Keratinocyte (primary cell): ENCODE data around the gene BABAM2. TPM values are rescaled to one million over a fixed set of nuclear protein-coding genes. Genes with fewer than 3 reads are reported as not detected.

ENCODE experiments used
- DNase-seq: peaks from one replicate; pipeline ENCODE4 v3.0.0-alpha.2; 2011; ENCODE audit warnings: low read depth, missing footprints, low spot score
- FAIRE-seq: peaks from 2 replicates; lab custom pipeline; 2011; peaks lifted over from hg19 to GRCh38; lab: Jason Lieb, UNC
- H2AFZ ChIP-seq: 2 replicates; pipeline ENCODE4 v1.6.0; 2012; ENCODE audit warnings: low read length, control low read depth, inconsistent platforms; ENCODE audit not compliant: control insufficient read depth
- H3K27ac ChIP-seq: 2 replicates; pipeline ENCODE4 v1.5.1; 2011; ENCODE audit warnings: low read length; ENCODE audit not compliant: control insufficient read depth, insufficient read depth
- H3K27me3 ChIP-seq: 3 replicates; pipeline ENCODE4 v1.6.0; 2011; ENCODE audit warnings: low read length; ENCODE audit not compliant: control insufficient read depth, insufficient read depth; ENCODE audit errors: extremely low read depth
- H3K36me3 ChIP-seq, 2 experiments: 2 replicates in 1 of 2; 3 replicates in 1 of 2; pipeline ENCODE4 v1.5.1; 2011; ENCODE audit warnings: low read length in 2 of 2, mild to moderate bottlenecking in 1 of 2; ENCODE audit not compliant: control insufficient read depth in 2 of 2, insufficient read depth in 2 of 2; ENCODE audit errors: extremely low read depth in 1 of 2
- H3K4me1 ChIP-seq: 3 replicates; pipeline ENCODE4 v1.5.1; 2011; ENCODE audit warnings: low read length; ENCODE audit not compliant: control insufficient read depth, insufficient read depth; ENCODE audit errors: extremely low read depth
- H3K4me2 ChIP-seq: 3 replicates; pipeline ENCODE4 v1.6.0; 2011; ENCODE audit warnings: low read depth, low read length; ENCODE audit not compliant: control insufficient read depth, insufficient read depth; ENCODE audit errors: extremely low read depth
- H3K4me3 ChIP-seq, 3 experiments: fragments of 200-600 bp in 1 of 3; sonication (generic) in 1 of 3; 2 replicates in 2 of 3; 3 replicates in 1 of 3; pipeline ENCODE4 v1.5.1; 2011 to 2016; ENCODE audit warnings: low read length in 3 of 3, mild to moderate bottlenecking in 3 of 3, control low read depth in 2 of 3, inconsistent platforms in 1 of 3, low read depth in 1 of 3, mixed read lengths in 1 of 3, mixed run types in 1 of 3, moderate library complexity in 1 of 3; ENCODE audit not compliant: control insufficient read depth in 2 of 3, insufficient read depth in 2 of 3; ENCODE audit errors: extremely low read depth in 1 of 3
- H3K79me2 ChIP-seq: 2 replicates; pipeline ENCODE4 v1.6.0; 2012; ENCODE audit warnings: low read length; ENCODE audit not compliant: control insufficient read depth, insufficient read depth
- H3K9ac ChIP-seq: 3 replicates; pipeline ENCODE4 v1.6.0; 2011; ENCODE audit warnings: low read length; ENCODE audit not compliant: control insufficient read depth, insufficient read depth; ENCODE audit errors: extremely low read depth
- H3K9me1 ChIP-seq: 3 replicates; pipeline ENCODE4 v1.6.0; 2011; ENCODE audit warnings: low read length; ENCODE audit not compliant: control insufficient read depth, insufficient read depth; ENCODE audit errors: extremely low read depth
- H3K9me3 ChIP-seq: 2 replicates; pipeline ENCODE4 v1.5.1; 2012; ENCODE audit warnings: low read depth, low read length; ENCODE audit not compliant: control insufficient read depth
- H4K20me1 ChIP-seq: 3 replicates; pipeline ENCODE4 v1.6.0; 2011; ENCODE audit warnings: low read length; ENCODE audit not compliant: control insufficient read depth, insufficient read depth; ENCODE audit errors: extremely low read depth
- EZH2 ChIP-seq: IDR thresholded peaks from one replicate; pipeline ENCODE4 v1.6.1; 2012; ENCODE audit warnings: inconsistent platforms, mild to moderate bottlenecking, low read length, moderate library complexity
- dilution Hi-C: fragments of 300-500 bp; cut with MboI; formaldehyde crosslinking; loops from one replicate; pipeline ENCODE4 v1.7.0; 2020; ENCODE audit warnings: low sequenced_read_pairs; ENCODE audit not compliant: extremely low pct_ligation_motif_present
- polyA plus RNA-seq, 5 experiments: library from polyadenylated mRNA; depleted of rRNA in 3 of 5; stranded (reverse) in 3 of 5; stranded (forward) in 1 of 5; unstranded in 1 of 5; fragments of >200 nt; gene quantifications; 1 replicate in 1 of 5; 2 replicates in 3 of 5; 3 replicates in 1 of 5; pipeline versions ENCODE4 v1.2.1 to v1.2.3, GENCODE V29; 2011 to 2012; ENCODE audit warnings: missing spikeins in 2 of 5, low read depth in 1 of 5, low replicate concordance in 1 of 5
- TF ChIP-seq, protein P1 (sequence below), 3 experiments: IDR thresholded peaks in 1 of 3; conservative IDR thresholded peaks in 1 of 3; optimal IDR thresholded peaks in 1 of 3; 2 replicates in 2 of 3; 3 replicates in 1 of 3; pipeline versions ENCODE3 to v1.5.1; 2011; ENCODE audit warnings: low read length in 3 of 3, mild to moderate bottlenecking in 3 of 3, moderate library complexity in 2 of 3, control low read depth in 1 of 3, inconsistent platforms in 1 of 3; ENCODE audit not compliant: insufficient read depth in 2 of 3; ENCODE audit errors: extremely low read depth in 1 of 3

The BABAM2 gene
- polyA plus RNA-seq, 1 donor (not counting 4 experiments of a cell fraction or from before 2014, with no cell fraction given) = 29.8 TPM

DNA sequence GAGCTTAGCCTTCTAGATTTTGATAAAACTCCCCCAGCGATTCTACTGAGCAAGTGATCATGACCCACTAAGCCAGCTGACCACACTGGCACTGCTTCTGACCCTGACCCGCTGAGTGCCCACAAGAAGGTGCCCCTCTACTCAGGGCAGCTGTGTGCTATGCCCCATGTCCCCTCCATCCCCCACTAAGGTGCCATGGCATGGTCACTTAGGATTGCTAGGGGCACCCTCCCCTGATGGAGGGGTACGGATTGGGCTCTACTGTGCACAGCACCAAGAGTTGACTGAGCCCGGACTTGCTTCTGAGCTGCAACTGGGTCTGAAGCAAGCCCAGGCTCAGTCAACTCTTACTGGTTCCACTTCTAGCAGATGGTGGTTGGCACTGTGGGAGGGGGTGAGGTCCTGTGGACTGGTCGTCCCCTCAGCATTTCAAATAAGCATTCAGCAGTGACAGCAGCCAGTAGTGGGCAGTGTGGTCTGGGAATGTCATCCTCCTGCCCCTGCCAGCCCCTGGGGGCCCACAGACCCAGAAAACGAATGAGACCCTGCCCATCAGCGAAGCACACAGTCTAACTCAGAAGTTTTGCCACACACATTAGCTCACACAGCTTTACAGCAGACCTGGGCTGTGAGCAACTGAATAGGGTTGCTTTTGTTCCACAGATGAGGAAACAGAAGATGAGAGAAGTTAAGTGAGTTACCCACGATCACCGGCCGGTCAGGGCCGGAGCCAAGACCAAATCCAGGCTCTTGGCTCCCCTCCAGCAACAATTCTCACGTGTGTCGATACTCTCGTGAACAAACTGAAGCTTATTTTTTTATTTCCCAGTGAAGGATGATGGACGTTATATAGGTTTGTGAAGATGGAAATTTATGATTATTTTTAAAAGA lies 450.0 kb downstream of the BABAM2 start:
- Histone ChIP-seq H3K4me2 (no peak overlapping the region), H3K4me1 (peaks cover 9% of the 10 kb centered on the region), H3K4me3 (no peak overlapping the region), H3K27me3 (no peaks in the 10 kb centered on the region), H4K20me1 (no peaks in the 10 kb centered on the region), H3K9me3 (no peaks in the 10 kb centered on the region), H3K9me1 (no peaks in the 10 kb centered on the region), H3K9ac (no peak overlapping the region), H3K36me3 (no peaks in the 10 kb centered on the region), H2AFZ (no peak overlapping the region), H3K27ac (no peak overlapping the region), H3K79me2 (no peaks in the 10 kb centered on the region)
- dilution Hi-C loops = no loop called here
- no peak for TF ChIP-seq EZH2
- TF ChIP-seq, protein P1, sequence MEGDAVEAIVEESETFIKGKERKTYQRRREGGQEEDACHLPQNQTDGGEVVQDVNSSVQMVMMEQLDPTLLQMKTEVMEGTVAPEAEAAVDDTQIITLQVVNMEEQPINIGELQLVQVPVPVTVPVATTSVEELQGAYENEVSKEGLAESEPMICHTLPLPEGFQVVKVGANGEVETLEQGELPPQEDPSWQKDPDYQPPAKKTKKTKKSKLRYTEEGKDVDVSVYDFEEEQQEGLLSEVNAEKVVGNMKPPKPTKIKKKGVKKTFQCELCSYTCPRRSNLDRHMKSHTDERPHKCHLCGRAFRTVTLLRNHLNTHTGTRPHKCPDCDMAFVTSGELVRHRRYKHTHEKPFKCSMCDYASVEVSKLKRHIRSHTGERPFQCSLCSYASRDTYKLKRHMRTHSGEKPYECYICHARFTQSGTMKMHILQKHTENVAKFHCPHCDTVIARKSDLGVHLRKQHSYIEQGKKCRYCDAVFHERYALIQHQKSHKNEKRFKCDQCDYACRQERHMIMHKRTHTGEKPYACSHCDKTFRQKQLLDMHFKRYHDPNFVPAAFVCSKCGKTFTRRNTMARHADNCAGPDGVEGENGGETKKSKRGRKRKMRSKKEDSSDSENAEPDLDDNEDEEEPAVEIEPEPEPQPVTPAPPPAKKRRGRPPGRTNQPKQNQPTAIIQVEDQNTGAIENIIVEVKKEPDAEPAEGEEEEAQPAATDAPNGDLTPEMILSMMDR (optimal IDR thresholded peaks at IDR 0.05 in 1 of 3, IDR thresholded peaks at IDR 0.05 in 1 of 3, conservative IDR thresholded peaks at IDR 0.05 in 1 of 3; ENCODE audit: extremely low read depth in 1 of 3, insufficient read depth in 2 of 3, low read length in 3 of 3) = peak in 2 of 3 experiments; percentile 2 to 33
- no peak for FAIRE-seq
- no peak for DNase-seq

DNA sequence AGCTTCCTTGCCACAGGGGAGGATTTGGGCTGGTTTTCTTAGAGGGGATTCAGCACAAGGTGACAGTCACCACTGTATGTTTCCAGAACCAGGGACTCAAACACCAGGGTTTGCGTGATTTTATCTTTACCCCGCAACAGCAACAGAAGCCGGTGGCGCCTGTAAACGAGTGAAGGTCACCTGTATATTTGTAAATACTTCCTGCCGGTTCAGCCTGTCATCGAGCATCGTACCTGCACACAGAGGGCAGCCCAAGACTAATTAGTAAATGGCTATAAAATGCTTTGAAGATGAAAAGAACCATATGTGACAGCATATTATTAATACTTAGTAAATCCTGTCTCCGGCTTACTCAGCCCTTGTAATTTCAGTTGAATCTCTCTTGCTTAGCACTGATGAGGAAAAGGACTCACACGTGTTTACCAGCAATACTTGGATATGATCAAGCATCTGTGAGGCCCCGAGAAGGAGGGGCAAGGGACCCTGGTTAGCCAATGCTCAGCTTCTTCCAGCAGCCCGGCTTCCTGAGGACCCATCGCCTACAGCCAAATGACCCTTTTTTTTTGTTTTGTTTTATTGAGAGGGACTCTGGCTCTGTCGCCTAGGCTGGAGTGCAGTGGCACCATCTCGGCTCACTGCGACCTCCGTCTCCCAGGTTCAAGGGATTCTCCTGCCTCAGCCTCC lies 450.8 kb downstream of the BABAM2 start:
- no peaks in the 10 kb centered on the region for H3K27me3 ChIP-seq
- peaks cover 9% of the 10 kb centered on the region for H3K4me1 ChIP-seq
- dilution Hi-C loops = no loop called here
- H3K4me2 ChIP-seq = no peak overlapping the region
- H3K36me3 ChIP-seq = no peaks in the 10 kb centered on the region
- no peaks in the 10 kb centered on the region for H3K79me2 ChIP-seq
- H4K20me1 ChIP-seq = no peaks in the 10 kb centered on the region
- no peaks in the 10 kb centered on the region for H3K9me3 ChIP-seq
- FAIRE-seq = no peak
- H3K9me1 ChIP-seq = no peaks in the 10 kb centered on the region
- H2AFZ ChIP-seq = no peak overlapping the region
- TF ChIP-seq EZH2 = no peak
- TF ChIP-seq, protein P1 (optimal IDR thresholded peaks at IDR 0.05 in 1 of 3, IDR thresholded peaks at IDR 0.05 in 1 of 3, conservative IDR thresholded peaks at IDR 0.05 in 1 of 3; ENCODE audit: extremely low read depth in 1 of 3, insufficient read depth in 2 of 3, low read length in 3 of 3) = no peak
- DNase-seq = no peak
- no peak overlapping the region for H3K27ac ChIP-seq
- H3K4me3 ChIP-seq = no peak overlapping the region
- no peak overlapping the region for H3K9ac ChIP-seq
